Sigmoid colon (tissue), 7 donors: ENCODE results near the gene IDI2. TPM values are rescaled to one million over a fixed set of nuclear protein-coding genes. Genes with fewer than 3 reads are reported as not detected.

Experiments used
- DNase-seq: peaks from one replicate; pipeline ENCODE4 v3.0.0-alpha.2; 2019
- H3K27ac ChIP-seq, 4 donors: fragments of 200-600 bp; sonication (generic); one replicate each; pipeline ENCODE4 v1.5.1; 2016 to 2019; ENCODE audit warnings: mild to moderate bottlenecking in 1 of 4
- H3K27me3 ChIP-seq, 3 donors: fragments of 200-600 bp; sonication (generic); one replicate each; pipeline ENCODE4 v1.5.1; 2019; ENCODE audit warnings: mild to moderate bottlenecking in 1 of 3
- H3K36me3 ChIP-seq, 4 donors: fragments of 200-600 bp; sonication (generic); one replicate each; pipeline ENCODE4 v1.5.1; 2016 to 2019
- H3K4me1 ChIP-seq, 4 donors: fragments of 200-600 bp; sonication (generic); one replicate each; pipeline ENCODE4 v1.5.1; 2017 to 2019
- H3K4me3 ChIP-seq, 4 donors: fragments of 200-600 bp; sonication (generic); one replicate each; pipeline ENCODE4 v1.5.1; 2017 to 2019; ENCODE audit warnings: mild to moderate bottlenecking in 2 of 4, moderate library complexity in 1 of 4
- H3K9me3 ChIP-seq, 4 donors: fragments of 200-600 bp in 3 of 4; sonication (generic) in 3 of 4; one replicate each; pipeline versions ENCODE4 v1.5.1 to v1.6.1; 2013 to 2019
- CTCF ChIP-seq, 4 experiments: fragments of 450-650 bp in 3 of 4; fragments of 200-600 bp in 1 of 4; IDR thresholded peaks; one replicate each; pipeline ENCODE4 v1.5.1; 2016 to 2019; ENCODE audit warnings: antibody characterized with exemption in 4 of 4, mild to moderate bottlenecking in 3 of 4, moderate library complexity in 2 of 4
- EP300 ChIP-seq, 4 donors: sonication (generic); formaldehyde crosslinking; IDR thresholded peaks; one replicate each; pipeline ENCODE4 v1.6.1; 2017; ENCODE audit warnings: antibody characterized with exemption in 4 of 4
- POLR2A ChIP-seq, 2 donors: fragments of 450-650 bp; IDR thresholded peaks; one replicate each; pipeline ENCODE4 v1.6.1; 2016; ENCODE audit warnings: antibody characterized with exemption in 2 of 2, mild to moderate bottlenecking in 2 of 2, moderate library complexity in 2 of 2
- POLR2AphosphoS5 ChIP-seq, 4 donors: sonication (generic); formaldehyde crosslinking; IDR thresholded peaks; one replicate each; pipeline ENCODE4 v1.6.1; 2017; ENCODE audit warnings: antibody characterized with exemption in 4 of 4
- whole genome bisulfite sequencing, 2 donors: extraction: QIAGEN DNeasy Blood & Tissue Kit; methylation state at CpG; one replicate each; pipeline ENCODE4 v1.1.7; 2013; 5-methylcytosine and 5-hydroxymethylcytosine counted together
- intact Hi-C: fragments of 100-400 bp; cut with DNase I; formaldehyde crosslinking; loops from one replicate; pipeline ENCODE4 v1.15.1; 2023
- polyA plus RNA-seq, 3 donors: library from polyadenylated mRNA; stranded (reverse); fragments of 200-250 nt; gene quantifications; one replicate each; pipeline ENCODE4 v1.2.3, GENCODE V29; 2013
- total RNA-seq, 4 donors: library from RNA; depleted of rRNA; stranded (reverse); fragments of >200 nt; gene quantifications; one replicate each; pipeline ENCODE4 v1.1.0, GENCODE V29; 2016
- donor health status: healthy with polysubstance abuse.
- donor health status: Bipolar disorder and iron deficiency.
- donor health status: healthy.

Gene IDI2
- total and polyA plus RNA-seq, 7 donors: not detected

GRCh38 chr10:1033601-1034000, 7.9 kb upstream of the IDI2 start:
- Histone ChIP-seq H3K9me3 (no peaks in the 10 kb centered on the region), H3K27me3 (no peaks in the 10 kb centered on the region), H3K27ac (no peak overlapping the region), H3K4me1 (no peaks in the 10 kb centered on the region), H3K4me3 (no peak overlapping the region), H3K36me3 (peaks cover 0 to 13% (median 0%) of the 10 kb centered on the region in 4 donors)
- TF ChIP-seq POLR2AphosphoS5 (IDR thresholded peaks at IDR 0.05) (no peak), POLR2A (IDR thresholded peaks at IDR 0.05) (no peak), EP300 (IDR thresholded peaks at IDR 0.05) (no peak), CTCF (IDR thresholded peaks at IDR 0.05) (no peak)
- WGBS, 2 donors: 92 to 94% methylated on average over 1 of the region's 1 CpG
- DNase-seq: no peak
- intact Hi-C loops: no loop called here

GRCh38 chr10:1029838-1030237, 4.2 kb upstream of the IDI2 start:
- Histone ChIP-seq H3K9me3 (no peaks in the 10 kb centered on the region), H3K27ac (no peak overlapping the region), H3K36me3 (no peaks in the 10 kb centered on the region), H3K4me1 (no peaks in the 10 kb centered on the region), H3K4me3 (no peak overlapping the region), H3K27me3 (no peaks in the 10 kb centered on the region)
- TF ChIP-seq POLR2A (IDR thresholded peaks at IDR 0.05): no peak
- no peak for TF ChIP-seq EP300 (IDR thresholded peaks at IDR 0.05)
- no peak for TF ChIP-seq POLR2AphosphoS5 (IDR thresholded peaks at IDR 0.05)
- TF ChIP-seq CTCF (IDR thresholded peaks at IDR 0.05): no peak
- 96 to 97% methylated on average over 7 of the region's 7 CpGs for WGBS, 2 donors
- intact Hi-C loops: no loop called here
- DNase-seq: no peak

GRCh38 chr10:1026578-1026977, 919 bp upstream of the IDI2 start:
- intact Hi-C loops: no loop called here
- H3K4me1 ChIP-seq: no peaks in the 10 kb centered on the region
- no peaks in the 10 kb centered on the region for H3K36me3 ChIP-seq
- WGBS, 2 donors: 97 to 99% methylated on average over 6 of the region's 6 CpGs
- H3K27ac ChIP-seq: no peak overlapping the region
- TF ChIP-seq CTCF (IDR thresholded peaks at IDR 0.05) (no peak), EP300 (IDR thresholded peaks at IDR 0.05) (no peak), POLR2A (IDR thresholded peaks at IDR 0.05) (no peak), POLR2AphosphoS5 (IDR thresholded peaks at IDR 0.05) (no peak)
- no peaks in the 10 kb centered on the region for H3K9me3 ChIP-seq
- no peak overlapping the region for H3K4me3 ChIP-seq
- DNase-seq: no peak
- no peaks in the 10 kb centered on the region for H3K27me3 ChIP-seq

- WGBS, 2 donors: 95 to 97% methylated on average over 12 of the region's 12 CpGs
- Histone ChIP-seq H3K4me1 (no peaks in the 10 kb centered on the region), H3K36me3 (peaks cover 0 to 5% (median 0%) of the 10 kb centered on the region in 4 donors), H3K27me3 (no peaks in the 10 kb centered on the region), H3K4me3 (no peak overlapping the region), H3K9me3 (no peaks in the 10 kb centered on the region), H3K27ac (no peak overlapping the region)
- no peak for DNase-seq
- intact Hi-C loops: no loop called here
- no peak for TF ChIP-seq CTCF (IDR thresholded peaks at IDR 0.05)
- no peak for TF ChIP-seq POLR2AphosphoS5 (IDR thresholded peaks at IDR 0.05)
- no peak for TF ChIP-seq EP300 (IDR thresholded peaks at IDR 0.05)
- TF ChIP-seq POLR2A (IDR thresholded peaks at IDR 0.05): no peak
Observed at GRCh38 chr10:1024103-1024502, 1.6 kb downstream of the IDI2 start.

- WGBS, 2 donors: 89 to 91% methylated on average over 12 of the region's 12 CpGs
- intact Hi-C loops: no loop called here
- no peaks in the 10 kb centered on the region for H3K27me3 ChIP-seq
Observed at GRCh38 chr10:1022413-1022812, 3.2 kb downstream of the IDI2 start.

More at GRCh38 chr10:1022413-1022812, 3.2 kb downstream of the IDI2 start:
- Histone ChIP-seq H3K27ac (no peak overlapping the region), H3K4me3 (no peak overlapping the region), H3K36me3 (peaks cover 7 to 19% (median 7%) of the 10 kb centered on the region in 4 donors), H3K4me1 (no peaks in the 10 kb centered on the region), H3K9me3 (no peaks in the 10 kb centered on the region)
- TF ChIP-seq POLR2AphosphoS5 (IDR thresholded peaks at IDR 0.05): no peak
- no peak for TF ChIP-seq CTCF (IDR thresholded peaks at IDR 0.05)
- no peak for TF ChIP-seq EP300 (IDR thresholded peaks at IDR 0.05)
- TF ChIP-seq POLR2A (IDR thresholded peaks at IDR 0.05): no peak
- no peak for DNase-seq
